Stimulated activated naive CD4-positive, alpha-beta T cell treated with Interleukin-2 at 50 U/mL for 16 hours (primary cell): Measurements from ENCODE around the gene CNTNAP2.

Experiments used
- DNase-seq: peaks from one replicate; lab custom pipeline; 2025; lab: John Stamatoyannopoulos, UW

Gene CNTNAP2

GRCh38 chr7:148153616-148154284, 2037.1 kb downstream of the CNTNAP2 start:
- no peak for DNase-seq

DNA sequence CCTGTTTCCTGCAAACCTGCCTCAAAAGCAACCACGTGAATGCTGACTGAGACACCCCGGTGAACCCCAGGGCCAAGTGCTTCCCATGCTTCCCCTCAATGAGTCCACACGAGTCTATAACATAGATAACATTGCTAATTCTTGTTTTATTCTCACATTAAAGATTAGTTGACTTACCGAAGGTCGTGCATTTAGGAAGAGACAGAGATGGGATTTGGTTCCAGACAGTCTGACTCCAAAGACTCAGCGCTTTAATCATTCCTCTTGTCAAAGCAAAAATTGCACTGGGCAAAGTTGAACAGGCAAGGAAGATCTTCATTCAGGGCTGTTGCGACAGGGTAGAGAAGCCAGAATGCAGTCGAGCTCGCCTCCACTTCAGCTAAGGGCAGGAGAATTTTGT, 2038.4 kb downstream of the CNTNAP2 start:
- DNase-seq: no peak

GRCh38 chr7:148155826-148156225, 2039.2 kb downstream of the CNTNAP2 start:
- DNase-seq: no peak

DNA sequence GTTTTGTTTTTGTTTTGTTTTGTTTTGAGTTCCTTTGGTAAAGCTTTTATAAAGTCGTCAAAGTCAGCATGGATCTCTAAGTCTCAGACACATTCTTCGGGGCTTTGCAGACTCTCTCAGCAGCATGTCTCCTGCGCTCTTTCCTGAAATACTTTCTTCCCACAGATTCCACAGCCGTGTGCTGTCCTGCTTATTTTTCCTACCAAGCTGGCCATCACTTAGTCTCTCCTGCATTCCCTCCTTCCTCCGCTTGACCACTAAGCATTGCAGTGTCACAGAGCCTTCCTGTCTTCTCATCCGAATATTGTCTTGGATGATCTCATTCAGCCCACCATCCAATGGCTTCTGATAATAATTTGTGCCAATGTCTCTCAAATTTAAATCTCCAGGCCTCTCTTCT, 2039.6 kb downstream of the CNTNAP2 start:
- no peak for DNase-seq

GRCh38 chr7:148159331-148159730, 2042.7 kb downstream of the CNTNAP2 start:
- no peak for DNase-seq

DNA sequence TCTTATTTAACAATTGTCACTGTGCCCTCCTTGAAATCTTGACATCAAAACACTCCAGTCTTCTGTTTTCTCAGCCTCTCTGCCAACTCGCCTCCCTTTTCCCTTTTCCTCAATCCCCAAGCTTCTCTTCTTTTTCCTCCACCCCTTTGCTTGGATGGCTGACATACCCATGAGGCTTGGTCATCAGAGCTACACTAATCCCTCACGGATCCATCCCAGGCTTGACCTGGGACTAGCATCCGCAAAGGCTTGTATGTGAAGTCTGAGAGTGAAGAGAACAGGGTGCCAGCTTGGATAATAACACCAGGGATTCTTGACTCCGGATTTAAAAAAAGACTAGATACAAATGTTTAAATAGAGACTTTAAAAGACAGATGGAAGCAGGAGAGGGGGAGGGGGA, 2045.2 kb downstream of the CNTNAP2 start:
- no peak for DNase-seq

DNA sequence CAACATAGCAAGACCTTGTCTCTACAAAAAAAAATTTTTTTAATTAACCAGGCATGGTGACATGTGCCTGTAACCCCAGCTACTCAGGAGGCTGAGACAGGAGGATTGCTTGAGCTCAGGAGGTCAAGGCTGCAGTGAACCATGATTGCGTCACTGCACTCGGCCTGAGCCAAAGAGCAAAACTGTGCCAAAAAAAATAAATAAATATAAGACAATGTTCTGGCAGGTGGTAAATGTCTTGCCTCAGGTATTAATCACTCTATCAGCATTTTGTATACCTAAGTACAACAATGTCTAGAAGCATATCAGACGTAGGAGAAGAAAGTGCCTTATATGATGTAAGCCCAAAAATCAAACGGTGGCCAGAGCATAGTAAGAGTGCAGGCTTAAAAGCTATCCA, 2046.2 kb downstream of the CNTNAP2 start:
- DNase-seq: no peak

DNA sequence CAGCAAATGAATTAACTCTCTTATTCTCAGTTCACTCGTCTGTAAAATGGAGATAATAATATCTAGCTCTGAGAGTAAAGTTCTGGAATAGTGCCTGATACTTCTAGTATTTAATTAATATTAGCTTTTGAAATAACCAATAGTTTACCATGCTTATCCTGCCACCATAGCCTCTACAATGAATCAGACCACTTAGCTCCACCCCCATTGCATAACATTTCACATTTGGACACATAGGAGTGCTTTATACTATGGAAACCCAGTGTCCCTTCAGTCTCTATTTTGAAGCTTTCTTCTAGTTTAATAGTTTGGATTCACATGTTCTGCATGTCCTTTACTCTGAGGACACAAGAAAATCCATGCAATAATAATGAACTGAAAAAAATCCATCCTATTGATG, 2046.6 kb downstream of the CNTNAP2 start:
- DNase-seq: no peak

DNA sequence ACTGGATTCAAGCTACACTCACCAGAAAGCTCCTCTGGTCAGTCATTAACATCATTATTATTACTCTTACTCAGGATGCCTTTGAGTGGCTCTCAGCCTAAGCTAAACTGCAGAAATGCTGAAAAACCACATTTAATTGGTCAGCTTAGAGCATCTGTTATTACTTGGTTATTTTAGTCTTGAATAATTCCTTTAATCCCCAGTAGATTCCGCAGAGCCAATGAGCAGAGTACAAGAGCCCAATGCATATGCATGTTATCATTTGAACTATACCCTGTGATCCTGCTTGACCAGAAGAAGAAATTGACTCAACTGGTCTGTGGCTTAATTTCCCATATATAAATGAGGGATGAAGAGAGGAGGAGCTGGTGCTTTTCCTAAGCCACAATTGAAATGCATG, 2056.3 kb downstream of the CNTNAP2 start:
- no peak for DNase-seq

- no peak for DNase-seq
Measured at GRCh38 chr7:148173369-148173768, 2056.8 kb downstream of the CNTNAP2 start.

GRCh38 chr7:148174376-148174775, 2057.8 kb downstream of the CNTNAP2 start:
- no peak for DNase-seq

DNA sequence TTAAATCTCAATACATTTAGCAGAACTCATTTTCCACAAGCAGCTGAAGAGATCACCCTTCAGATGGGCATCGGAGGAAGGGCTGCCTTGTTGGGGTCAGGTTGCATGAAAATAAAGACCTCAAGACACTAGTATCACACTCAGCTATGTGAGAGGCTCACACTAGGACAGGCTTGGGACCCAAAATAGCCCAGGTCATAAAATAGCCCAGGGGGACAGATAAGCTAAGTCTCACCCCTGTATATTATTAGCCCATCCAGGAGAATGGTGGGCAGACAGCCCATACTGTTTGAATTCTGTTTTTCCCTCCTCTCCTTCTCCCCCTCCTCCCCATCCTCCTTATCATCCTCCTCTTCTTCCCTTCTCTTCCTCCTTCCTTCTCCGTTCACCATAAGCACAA, 2058.9 kb downstream of the CNTNAP2 start:
- DNase-seq: no peak

DNA sequence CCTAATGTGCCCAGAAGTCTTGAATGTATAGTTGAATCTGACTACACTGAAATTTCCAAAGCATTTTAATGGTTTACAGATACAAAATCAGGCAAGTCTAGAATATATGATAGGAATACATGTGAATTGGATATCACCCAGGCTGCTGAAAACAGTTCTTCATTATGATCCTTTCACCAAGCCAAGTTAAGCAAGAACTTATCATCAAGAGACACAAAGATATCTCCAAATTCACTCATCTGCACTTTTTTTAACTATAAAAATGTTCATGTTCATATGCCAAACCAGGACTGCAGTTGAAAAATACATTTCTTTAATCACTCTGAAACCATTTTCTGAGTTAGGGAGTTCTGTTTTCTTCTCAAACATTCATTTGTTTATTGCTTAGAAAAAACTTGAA, 2061.4 kb downstream of the CNTNAP2 start:
- DNase-seq: no peak

- no peak for DNase-seq
Measured at GRCh38 chr7:148180075-148180474, 2063.5 kb downstream of the CNTNAP2 start.

GRCh38 chr7:148182264-148182663, 2065.7 kb downstream of the CNTNAP2 start:
- no peak for DNase-seq

DNA sequence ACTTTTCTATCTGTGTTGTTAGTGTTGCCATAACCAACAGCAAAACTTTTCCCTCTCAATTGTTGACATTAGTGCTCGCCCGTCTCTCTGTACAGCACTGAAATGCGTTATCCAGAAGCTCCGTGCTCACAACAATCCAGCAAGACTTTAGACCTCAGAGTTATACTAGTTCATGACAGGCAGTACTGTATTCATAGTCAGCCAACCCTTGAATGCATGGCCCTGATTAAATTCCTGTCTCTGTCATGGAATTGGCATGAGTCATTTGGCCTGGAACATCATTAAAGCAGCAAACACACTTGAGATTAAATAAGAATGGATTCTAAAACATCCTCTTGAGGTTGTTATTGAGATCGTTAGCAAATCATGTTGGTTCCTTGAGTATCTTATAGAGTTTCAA, 2068.4 kb downstream of the CNTNAP2 start:
- no peak for DNase-seq

- no peak for DNase-seq
Measured at GRCh38 chr7:148187471-148187870, 2070.9 kb downstream of the CNTNAP2 start.

GRCh38 chr7:148191391-148192065, 2074.9 kb downstream of the CNTNAP2 start:
- DNase-seq: no peak

DNA sequence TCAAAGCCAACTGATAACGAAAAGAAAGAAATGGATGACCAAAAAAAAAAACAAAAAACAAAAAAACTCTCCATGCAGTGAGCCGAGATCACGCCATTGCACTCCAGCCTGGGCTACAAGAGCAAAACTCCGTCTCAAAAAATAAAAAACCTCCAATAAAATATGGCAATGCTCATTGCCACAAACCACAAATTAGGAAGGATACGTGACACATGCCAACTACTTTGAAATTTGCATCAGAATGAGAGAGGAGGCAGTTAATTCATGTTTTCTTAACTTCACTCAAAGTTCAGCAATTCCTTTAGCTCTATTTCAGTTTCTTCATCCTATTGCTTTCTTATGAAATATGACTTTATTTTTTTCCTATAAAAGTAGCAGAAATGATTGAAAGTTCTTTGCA, 2075.9 kb downstream of the CNTNAP2 start:
- DNase-seq: no peak

DNA sequence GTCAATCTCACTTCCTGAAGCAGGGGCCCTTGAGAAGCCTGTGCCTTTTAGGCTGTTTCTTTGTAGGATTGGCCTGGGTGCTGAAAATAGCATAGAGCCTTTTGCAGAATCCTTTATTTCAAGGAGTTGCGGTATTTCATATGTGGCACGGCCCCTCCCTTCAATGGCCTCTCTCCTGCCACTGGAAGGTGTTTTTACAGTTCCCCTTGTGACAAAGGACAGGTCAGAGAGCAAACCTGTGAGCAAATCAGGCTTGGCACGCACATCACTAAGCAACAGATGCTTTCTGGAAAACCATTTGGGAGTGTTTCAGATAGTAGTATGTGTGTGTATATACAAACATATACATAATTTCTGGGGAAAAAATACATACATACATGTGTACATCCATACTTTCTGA, 2085.4 kb downstream of the CNTNAP2 start:
- no peak for DNase-seq

DNA sequence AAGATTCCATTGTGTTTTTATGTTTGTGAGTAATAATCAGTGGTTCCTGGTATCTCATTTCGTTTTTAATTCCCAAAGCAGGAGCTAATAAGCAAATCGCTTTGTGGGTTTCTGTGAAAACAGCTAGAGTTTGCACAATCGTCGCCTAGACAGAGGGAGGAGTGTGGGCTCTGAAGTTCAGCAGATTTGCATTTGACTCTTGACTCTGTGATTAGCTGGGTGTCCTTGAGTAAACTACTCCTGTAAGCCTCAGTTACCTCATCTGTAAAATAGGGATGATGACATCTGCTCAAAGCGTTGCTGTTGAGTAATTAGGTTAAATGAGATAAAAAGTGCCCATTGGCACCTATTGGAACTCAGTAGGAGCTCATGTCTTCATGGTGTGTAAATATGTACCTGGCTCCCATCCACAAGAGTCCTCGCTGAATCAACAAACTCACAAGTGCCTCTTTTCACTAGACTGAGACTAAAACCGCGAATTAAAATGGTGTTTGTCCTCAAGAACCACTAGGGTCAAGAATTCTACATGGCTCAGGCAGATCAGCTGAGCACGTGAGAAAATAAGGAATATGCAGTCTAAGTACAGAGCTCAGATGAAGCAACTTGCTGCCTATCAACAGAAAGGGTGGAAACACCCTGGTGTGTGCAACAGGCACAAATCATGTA, 2088.2 kb downstream of the CNTNAP2 start:
- DNase-seq: no peak

DNA sequence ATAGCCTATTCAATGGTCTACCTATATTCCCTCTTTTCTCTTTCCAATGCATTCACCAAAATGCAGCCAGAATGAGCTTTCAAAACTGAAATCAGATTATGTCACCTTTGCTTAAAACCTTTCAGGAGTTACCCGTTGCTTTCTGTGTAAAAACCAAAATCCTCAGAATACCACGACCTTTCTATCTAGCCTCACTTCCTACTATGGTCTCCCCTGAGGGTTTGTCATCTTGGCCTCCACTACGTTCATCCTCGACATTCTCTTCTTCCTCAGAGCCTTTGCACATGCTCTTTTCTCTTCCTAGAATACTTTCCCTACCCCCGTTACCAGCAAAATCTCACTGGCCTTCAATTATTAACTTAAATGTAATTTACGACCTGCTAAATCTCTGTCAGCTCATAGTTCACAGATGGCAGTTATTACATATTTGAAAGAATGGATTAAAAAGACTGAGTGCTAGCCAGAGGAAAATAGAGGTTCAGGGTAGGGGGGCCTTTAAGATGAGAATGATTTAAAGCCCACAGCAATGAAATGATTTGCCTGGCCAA, 2093.1 kb downstream of the CNTNAP2 start:
- no peak for DNase-seq

GRCh38 chr7:148210804-148211325, 2094.3 kb downstream of the CNTNAP2 start:
- DNase-seq: no peak
